Esophagus muscularis mucosa (tissue), 4 donors: Measurements from ENCODE around the gene PREX1. TPM values are rescaled to one million over a fixed set of nuclear protein-coding genes. Genes with fewer than 3 reads are reported as not detected.

Experiments used
- DNase-seq: peaks from one replicate; pipeline ENCODE4 v3.0.0-alpha.2; 2017; ENCODE audit errors: extremely low spot score
- H3K27ac ChIP-seq, 4 donors: fragments of 200-600 bp; sonication (generic); replicated peaks in 1 of 4; 1 replicate in 3 of 4; 2 replicates in 1 of 4; pipeline ENCODE4 v1.5.1; 2016 to 2019; ENCODE audit warnings: mild to moderate bottlenecking in 1 of 4
- H3K27me3 ChIP-seq, 4 donors: fragments of 200-600 bp; sonication (generic); one replicate each; pipeline versions ENCODE4 v1.5.1 to v1.6.0; 2016 to 2019
- H3K36me3 ChIP-seq, 4 donors: fragments of 200-600 bp; sonication (generic); one replicate each; pipeline ENCODE4 v1.5.1; 2016 to 2019
- H3K4me1 ChIP-seq, 4 donors: fragments of 200-600 bp; sonication (generic); one replicate each; pipeline ENCODE4 v1.5.1; 2016 to 2019
- H3K4me3 ChIP-seq, 4 donors: fragments of 200-600 bp; sonication (generic); 1 replicate in 2 of 4; 2 replicates in 2 of 4; pipeline ENCODE4 v1.5.1; 2016 to 2019; ENCODE audit warnings: mild to moderate bottlenecking in 4 of 4, moderate library complexity in 1 of 4
- H3K9me3 ChIP-seq, 4 donors: fragments of 200-600 bp; sonication (generic); 1 replicate in 3 of 4; 2 replicates in 1 of 4; pipeline ENCODE4 v1.5.1; 2016 to 2019
- CTCF ChIP-seq, 3 experiments: fragments of 200-600 bp in 2 of 3; fragments of 450-650 bp in 1 of 3; sonication (generic) in 2 of 3; IDR thresholded peaks; one replicate each; pipeline ENCODE4 v1.5.1; 2017 to 2019; ENCODE audit warnings: antibody characterized with exemption in 3 of 3, mild to moderate bottlenecking in 2 of 3, moderate library complexity in 1 of 3
- EP300 ChIP-seq: sonication (generic); formaldehyde crosslinking; IDR thresholded peaks from one replicate; pipeline ENCODE4 v1.6.1; 2017; ENCODE audit warnings: antibody characterized with exemption
- POLR2A ChIP-seq: fragments of 450-650 bp; IDR thresholded peaks from one replicate; pipeline ENCODE4 v1.6.1; 2017; ENCODE audit warnings: antibody characterized with exemption, moderate library complexity, mild to moderate bottlenecking, low read depth
- POLR2AphosphoS5 ChIP-seq, 2 donors: sonication (generic); formaldehyde crosslinking; IDR thresholded peaks; one replicate each; pipeline ENCODE4 v1.6.1; 2017; ENCODE audit warnings: antibody characterized with exemption in 2 of 2
- WGBS: methylation state at CpG from one replicate; pipeline ENCODE4 v1.1.5; 2018; 5-methylcytosine and 5-hydroxymethylcytosine counted together
- intact Hi-C: fragments of 100-400 bp; cut with DNase I; formaldehyde crosslinking; loops from one replicate; pipeline ENCODE4 v1.15.1; 2023
- total RNA-seq, 4 donors: library from RNA; depleted of rRNA; stranded (reverse); fragments of >200 nt; gene quantifications; one replicate each; pipeline versions ENCODE4 v1.1.0 to v1.2.1, GENCODE V29; 2016

Gene PREX1
- total RNA-seq, 4 donors from 2014 or later, result 20.8 to 37.1 (median 24.3) TPM

- Histone ChIP-seq H3K36me3 (peaks cover 0 to 24% (median 7%) of the 10 kb centered on the region in 4 donors), H3K9me3 (no peaks in the 10 kb centered on the region), H3K4me1 (peaks cover 12 to 29% (median 27%) of the 10 kb centered on the region in 4 donors), H3K4me3 (no peak overlapping the region), H3K27me3 (no peaks in the 10 kb centered on the region), H3K27ac (no peak overlapping the region)
- intact Hi-C loops, result no loop called here
- no peak for DNase-seq
- TF ChIP-seq POLR2A (no peak), POLR2AphosphoS5 (IDR thresholded peaks at IDR 0.05) (no peak), CTCF (IDR thresholded peaks at IDR 0.05) (no peak), EP300 (no peak)
Observed at GRCh38 chr20:48695738-48696137, 132.1 kb downstream of the PREX1 start.

- H3K27ac ChIP-seq, result no peak overlapping the region
- no peak for DNase-seq
- WGBS, result 74% methylated on average over 2 of the region's 2 CpGs
- no peak overlapping the region for H3K4me3 ChIP-seq
- H3K36me3 ChIP-seq, result peaks cover 0 to 24% (median 7%) of the 10 kb centered on the region in 4 donors
- H3K27me3 ChIP-seq, result no peaks in the 10 kb centered on the region
- intact Hi-C loops, result no loop called here
- TF ChIP-seq POLR2A, result no peak
- no peak for TF ChIP-seq EP300
- no peak for TF ChIP-seq CTCF (IDR thresholded peaks at IDR 0.05)
- no peak for TF ChIP-seq POLR2AphosphoS5 (IDR thresholded peaks at IDR 0.05)
- H3K4me1 ChIP-seq, result peaks cover 12 to 34% (median 30%) of the 10 kb centered on the region in 4 donors
- no peaks in the 10 kb centered on the region for H3K9me3 ChIP-seq
Observed at GRCh38 chr20:48695255-48695654, 132.5 kb downstream of the PREX1 start.

- WGBS, result 87% methylated on average over 7 of the region's 7 CpGs
- H3K9me3 ChIP-seq, result no peaks in the 10 kb centered on the region
- H3K36me3 ChIP-seq, result peaks cover 0 to 25% (median 6%) of the 10 kb centered on the region in 4 donors
- no peak overlapping the region for H3K4me3 ChIP-seq
- intact Hi-C loops, result no loop called here
- DNase-seq, result no peak
- TF ChIP-seq EP300 (no peak), CTCF (IDR thresholded peaks at IDR 0.05) (no peak), POLR2AphosphoS5 (IDR thresholded peaks at IDR 0.05) (no peak)
- H3K27me3 ChIP-seq, result no peaks in the 10 kb centered on the region
- no peak overlapping the region for H3K27ac ChIP-seq
- peaks cover 12 to 34% (median 30%) of the 10 kb centered on the region in 4 donors for H3K4me1 ChIP-seq
Observed at GRCh38 chr20:48694381-48694865, 133.4 kb downstream of the PREX1 start.

GRCh38 chr20:48691523-48691922 lies 136.3 kb downstream of the PREX1 start:
- Histone ChIP-seq H3K27ac (no peak overlapping the region), H3K4me3 (no peak overlapping the region), H3K27me3 (no peaks in the 10 kb centered on the region), H3K4me1 (peaks cover 11 to 31% (median 28%) of the 10 kb centered on the region in 4 donors), H3K36me3 (peaks cover 0 to 29% (median 10%) of the 10 kb centered on the region in 4 donors), H3K9me3 (no peaks in the 10 kb centered on the region)
- intact Hi-C loops, result no loop called here
- 65% methylated on average over 7 of the region's 7 CpGs for WGBS
- no peak for TF ChIP-seq CTCF (IDR thresholded peaks at IDR 0.05)
- TF ChIP-seq POLR2AphosphoS5 (IDR thresholded peaks at IDR 0.05), result peak; percentile 34 to 71
- TF ChIP-seq EP300, result no peak
- no peak for TF ChIP-seq POLR2A
- DNase-seq, result no peak

GRCh38 chr20:48690888-48691287 lies 136.9 kb downstream of the PREX1 start:
- Histone ChIP-seq H3K9me3 (no peaks in the 10 kb centered on the region), H3K4me1 (peaks cover 17 to 37% (median 35%) of the 10 kb centered on the region in 4 donors), H3K27me3 (no peaks in the 10 kb centered on the region), H3K4me3 (no peak overlapping the region), H3K27ac (no peak overlapping the region), H3K36me3 (peaks cover 0 to 29% (median 10%) of the 10 kb centered on the region in 4 donors)
- TF ChIP-seq POLR2AphosphoS5 (IDR thresholded peaks at IDR 0.05) (no peak), CTCF (IDR thresholded peaks at IDR 0.05) (no peak), POLR2A (no peak), EP300 (no peak)
- DNase-seq, result no peak
- intact Hi-C loops, result no loop called here
- WGBS, result 79% methylated on average over 8 of the region's 18 CpGs
